GM21515 (cell line): ENCODE data around the gene TWNK.
"Not testable (repeated sequence)": the region's sequence is repeated elsewhere in the genome, so short reads cannot be mapped to it uniquely, and the experiment has no call there.

Experiments used
- ATAC-seq: cut with Tn5 transposase; IDR thresholded peaks from one replicate; pipeline ENCODE4 v1.9.1; 2021; ENCODE audit not compliant: unreplicated experiment

TWNK gene

DNA sequence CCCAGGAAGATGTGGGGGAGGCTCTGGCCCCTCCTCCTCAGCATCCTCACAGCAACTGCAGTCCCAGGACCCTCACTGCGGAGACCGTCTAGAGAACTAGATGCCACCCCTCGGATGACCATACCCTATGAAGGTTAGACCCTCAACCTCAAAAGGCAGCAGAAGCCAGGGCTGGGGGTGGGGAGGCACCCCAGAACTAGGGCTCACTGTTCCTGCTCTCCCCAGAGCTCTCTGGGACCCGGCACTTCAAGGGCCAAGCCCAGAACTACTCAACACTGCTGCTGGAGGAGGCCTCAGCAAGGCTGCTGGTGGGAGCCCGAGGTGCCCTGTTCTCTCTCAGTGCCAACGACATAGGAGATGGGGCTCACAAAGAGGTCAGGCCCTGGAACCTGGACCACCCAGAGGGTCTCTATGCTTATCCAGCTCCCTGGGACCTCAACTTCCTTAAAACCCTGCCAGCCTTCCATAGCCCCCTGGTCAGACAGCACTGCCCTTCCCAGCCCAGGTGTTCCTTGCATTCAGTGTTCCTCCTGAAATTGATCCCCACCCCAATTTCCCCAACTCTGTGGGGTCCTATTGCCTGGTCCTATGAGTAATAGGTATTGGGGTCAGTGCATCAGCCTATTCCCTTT is 14.3 kb upstream of the TWNK start:
- ATAC-seq: no peak

DNA sequence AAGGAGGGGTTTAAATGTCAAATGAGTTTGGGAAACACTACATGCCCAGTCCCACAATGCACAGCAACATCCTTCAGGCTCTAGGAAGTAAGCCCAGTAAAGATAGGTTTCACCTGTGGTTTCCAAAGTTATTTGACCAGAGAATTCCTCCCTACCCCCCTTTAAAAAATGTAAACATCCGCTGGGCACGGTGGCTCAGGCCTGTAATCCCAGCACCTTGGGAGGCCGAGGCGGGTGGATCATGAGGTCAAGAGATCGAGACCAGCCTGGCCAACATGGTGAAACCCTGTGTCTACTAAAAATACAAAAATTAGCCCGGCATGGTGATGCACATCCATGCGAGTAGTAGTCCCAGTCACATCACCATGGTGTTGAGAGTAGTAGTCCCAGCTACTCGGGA is 11.9 kb upstream of the TWNK start:
- ATAC-seq: not testable (repeated sequence)

DNA sequence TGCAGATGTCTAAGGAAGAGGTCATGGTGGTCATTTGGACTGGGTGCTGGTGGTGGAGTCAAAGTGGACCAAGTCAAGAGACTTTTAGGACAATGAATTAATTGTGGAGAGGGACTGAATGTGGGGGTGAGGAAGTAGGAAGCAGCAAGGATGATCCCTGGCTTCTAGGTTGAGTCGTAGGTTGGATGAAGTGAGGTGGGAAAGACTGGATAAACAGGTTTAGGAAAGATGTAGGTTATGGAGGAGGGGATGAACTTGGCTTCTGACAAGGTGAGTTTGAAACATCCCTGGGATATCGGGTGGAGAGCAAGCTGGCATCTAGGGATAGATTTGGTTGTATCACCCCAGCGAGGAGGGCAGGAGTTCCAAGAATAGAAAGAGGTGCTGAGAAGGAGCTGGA is 10.4 kb upstream of the TWNK start:
- ATAC-seq: no peak

DNA sequence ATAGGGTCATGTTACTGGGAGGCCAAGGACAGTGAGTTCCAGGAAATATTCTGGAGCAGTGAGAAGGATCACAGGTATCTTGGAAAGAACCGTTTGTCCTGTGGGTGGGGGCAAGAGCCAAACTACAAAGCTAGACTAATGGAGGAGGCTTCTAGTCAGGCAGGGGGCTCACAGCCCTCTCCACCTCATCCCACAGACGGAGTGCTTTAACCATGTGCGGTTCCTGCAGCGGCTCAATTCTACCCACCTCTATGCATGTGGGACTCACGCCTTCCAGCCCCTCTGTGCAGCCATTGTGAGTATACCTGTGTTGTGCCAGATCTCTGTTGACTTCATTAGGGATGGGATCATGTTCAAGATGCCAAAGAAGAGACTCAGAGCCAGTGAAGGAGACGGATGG is 9.9 kb upstream of the TWNK start:
- no peak for ATAC-seq

DNA sequence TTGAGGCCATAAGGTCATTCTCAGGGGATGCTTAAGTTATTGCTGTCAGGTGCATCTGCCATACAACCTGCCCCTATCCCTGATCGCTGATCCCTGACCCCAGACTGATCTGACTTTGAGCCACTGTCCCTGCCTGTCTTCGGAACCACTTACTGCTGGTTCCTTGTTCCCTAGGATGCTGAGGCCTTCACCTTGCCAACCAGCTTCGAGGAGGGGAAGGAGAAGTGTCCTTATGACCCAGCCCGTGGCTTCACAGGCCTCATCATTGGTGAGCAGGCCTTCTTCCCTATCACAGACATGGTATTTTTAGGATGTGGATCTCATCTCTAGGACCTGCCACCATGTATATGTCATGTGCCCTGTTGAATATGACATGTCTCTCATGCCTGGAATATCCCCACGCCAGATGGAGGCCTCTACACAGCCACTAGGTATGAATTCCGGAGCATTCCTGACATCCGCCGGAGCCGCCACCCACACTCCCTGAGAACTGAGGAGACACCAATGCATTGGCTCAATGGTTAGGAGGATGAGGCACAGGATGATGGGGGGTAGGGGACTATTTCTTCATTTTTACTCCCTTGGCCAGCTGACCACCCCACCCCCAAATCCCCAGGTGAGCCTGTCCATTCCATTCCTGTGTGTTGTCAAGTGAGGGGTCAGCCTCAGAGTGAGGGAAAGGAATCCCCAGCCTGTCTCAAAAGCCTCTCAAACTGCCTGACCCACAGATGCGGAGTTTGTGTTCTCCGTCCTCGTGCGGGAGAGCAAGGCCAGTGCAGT is 9.0 kb upstream of the TWNK start:
- no peak for ATAC-seq

DNA sequence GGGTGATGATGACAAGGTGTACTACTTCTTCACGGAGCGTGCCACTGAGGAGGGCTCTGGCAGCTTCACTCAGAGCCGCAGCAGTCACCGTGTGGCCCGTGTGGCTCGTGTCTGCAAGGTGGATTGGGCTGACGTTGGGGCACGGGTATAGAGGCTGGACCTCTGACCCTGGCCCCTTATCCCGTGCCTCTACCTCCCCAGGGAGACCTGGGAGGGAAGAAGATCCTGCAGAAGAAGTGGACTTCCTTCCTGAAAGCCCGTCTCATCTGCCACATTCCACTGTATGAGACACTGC is 8.5 kb upstream of the TWNK start:
- no peak for ATAC-seq

DNA sequence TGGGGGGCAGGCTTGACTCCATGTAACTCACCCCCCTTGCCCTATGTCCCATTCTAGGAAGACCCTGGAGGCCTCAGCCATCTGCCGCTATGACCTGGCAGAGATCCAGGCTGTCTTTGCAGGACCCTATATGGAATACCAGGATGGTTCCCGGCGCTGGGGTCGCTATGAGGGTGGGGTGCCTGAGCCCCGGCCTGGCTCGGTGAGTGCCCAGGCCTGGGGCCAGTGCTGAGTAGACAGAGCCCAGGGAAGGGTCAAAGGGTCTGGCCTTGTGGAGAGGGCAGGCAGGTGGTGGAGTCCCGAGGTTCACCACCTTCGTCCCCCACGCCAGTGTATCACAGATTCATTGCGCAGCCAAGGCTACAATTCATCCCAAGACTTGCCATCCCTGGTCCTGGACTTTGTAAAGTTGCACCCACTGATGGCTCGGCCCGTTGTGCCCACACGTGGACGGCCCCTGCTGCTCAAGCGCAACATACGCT is 7.5 kb upstream of the TWNK start:
- ATAC-seq: no peak

DNA sequence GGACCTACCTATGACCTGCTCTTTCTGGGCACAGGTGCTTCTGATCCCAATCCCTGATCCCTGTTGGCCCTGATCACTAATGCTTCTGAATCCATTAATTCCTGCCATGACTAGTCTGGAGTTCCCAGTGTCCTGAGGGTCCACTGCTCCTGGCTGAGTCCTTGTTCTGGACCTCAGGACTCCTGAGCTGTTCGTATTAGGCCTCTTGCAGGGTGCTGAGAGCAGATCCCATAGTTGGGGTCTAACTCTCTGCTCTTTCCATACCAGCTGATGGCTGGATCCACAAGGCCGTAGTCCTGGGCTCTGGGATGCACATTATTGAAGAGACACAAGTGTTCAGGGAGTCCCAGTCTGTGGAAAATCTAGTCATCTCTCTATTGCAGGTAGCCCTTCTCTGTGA is 7.0 kb upstream of the TWNK start:
- ATAC-seq: no peak

DNA sequence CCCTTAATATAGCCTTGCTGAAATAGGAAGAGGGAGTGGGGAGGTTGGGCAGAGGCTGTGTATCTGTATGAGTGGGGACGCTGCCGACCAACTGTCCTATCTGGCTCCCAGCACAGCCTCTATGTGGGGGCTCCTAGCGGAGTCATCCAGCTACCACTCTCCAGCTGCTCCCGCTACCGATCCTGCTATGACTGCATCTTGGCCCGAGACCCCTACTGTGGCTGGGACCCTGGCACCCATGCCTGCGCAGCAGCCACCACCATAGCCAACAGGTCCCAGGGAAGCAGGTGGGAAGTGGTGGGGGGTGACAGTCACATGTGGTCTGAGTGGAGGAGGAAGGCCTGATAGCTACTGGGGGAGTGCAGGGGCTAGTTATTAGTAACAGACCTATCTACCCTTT is 6.6 kb upstream of the TWNK start:
- ATAC-seq: no peak

DNA sequence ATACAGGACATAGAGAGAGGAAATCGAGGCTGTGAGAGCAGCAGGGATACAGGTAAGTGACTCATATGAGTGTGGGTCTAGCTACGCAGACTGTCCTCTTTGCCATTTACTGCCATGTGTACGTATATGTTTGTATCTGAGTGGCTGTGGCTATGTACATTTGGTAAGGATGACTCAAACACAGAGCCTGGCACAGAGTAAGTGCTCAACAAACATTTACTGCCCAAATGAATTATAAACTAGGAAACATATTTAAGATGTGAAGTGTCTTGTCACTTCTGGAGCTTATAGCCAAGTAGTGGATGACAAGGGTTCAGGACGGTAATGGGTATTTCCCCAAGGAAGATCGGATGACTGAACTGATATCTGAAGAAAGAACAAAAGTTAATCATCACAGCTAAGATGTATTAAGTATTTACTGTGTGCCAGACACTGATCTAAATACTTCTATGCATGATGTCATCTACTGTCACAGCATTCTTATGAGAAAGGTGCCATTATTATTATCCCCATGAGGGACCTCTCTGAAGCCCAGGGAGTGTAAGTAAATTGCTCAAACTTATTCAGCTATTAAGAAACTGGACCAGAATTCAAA is 6.1 kb upstream of the TWNK start:
- ATAC-seq: no peak

DNA sequence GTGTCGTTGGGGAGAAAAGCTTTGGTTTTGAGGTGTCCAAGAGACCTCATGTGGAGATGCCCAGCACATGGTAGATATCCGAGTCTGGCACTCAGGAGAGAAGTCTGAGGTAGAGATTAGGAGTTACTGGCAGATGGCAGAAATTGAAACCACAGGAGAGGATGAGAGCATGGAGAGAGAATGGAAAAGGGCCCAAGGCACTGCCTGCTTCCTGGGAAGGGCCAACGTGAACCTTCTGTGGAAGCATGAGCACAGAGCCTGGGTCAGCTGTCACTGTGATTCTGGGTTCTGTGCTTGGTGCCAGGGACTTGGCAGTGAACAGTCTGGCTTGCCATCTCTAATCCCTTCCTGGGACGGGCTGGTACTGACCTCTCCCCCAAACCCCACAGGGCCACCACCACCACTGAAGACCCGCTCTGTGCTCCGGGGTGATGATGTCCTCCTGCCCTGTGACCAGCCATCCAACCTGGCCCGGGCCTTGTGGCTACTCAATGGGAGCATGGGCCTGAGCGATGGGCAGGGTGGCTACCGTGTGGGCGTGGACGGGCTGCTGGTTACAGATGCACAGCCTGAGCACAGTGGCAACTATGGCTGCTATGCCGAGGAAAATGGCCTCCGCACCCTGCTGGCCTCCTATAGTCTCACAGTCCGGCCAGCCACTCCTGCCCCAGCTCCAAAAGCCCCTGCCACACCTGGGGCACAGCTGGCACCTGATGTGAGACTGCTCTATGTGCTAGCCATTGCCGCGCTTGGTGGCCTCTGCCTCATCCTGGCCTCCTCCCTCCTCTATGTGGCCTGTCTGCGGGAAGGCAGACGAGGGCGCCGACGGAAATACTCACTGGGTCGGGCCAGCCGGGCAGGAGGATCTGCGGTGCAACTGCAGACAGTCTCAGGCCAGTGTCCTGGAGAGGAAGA is 4.2 kb upstream of the TWNK start:
- ATAC-seq: no peak

DNA sequence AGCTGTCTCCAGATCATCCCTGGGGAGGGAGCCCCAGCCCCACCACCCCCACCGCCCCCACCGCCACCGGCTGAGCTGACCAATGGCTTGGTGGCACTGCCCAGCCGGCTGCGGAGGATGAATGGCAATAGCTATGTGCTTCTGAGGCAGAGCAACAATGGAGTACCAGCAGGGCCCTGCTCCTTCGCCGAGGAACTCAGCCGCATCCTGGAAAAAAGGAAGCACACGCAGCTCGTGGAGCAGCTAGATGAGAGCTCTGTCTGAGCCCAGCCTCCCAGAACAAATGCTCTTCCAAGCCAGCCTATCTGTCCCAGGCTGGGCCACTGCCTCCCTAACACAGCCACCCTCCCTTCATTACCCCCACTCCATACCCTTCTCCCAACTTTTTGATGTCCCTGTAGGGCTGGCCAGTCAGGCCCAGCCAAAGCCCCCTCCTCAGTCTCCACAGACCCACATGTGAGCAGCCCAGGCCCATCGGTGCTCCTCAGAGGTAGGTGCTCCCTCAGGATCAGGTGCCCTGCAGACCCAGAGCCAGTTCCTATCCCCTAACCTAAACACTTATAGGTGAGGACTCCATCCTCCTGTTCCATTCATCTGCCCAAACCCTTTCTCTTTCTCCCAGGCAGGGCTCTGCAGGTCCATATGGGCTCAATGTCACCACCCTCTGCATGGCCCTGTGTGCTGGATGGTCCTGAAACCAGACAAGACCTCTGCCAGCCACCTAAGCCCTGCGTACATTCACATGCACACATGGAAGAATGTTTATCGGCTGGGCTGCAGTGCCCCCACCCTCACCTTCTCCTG is 3.3 kb upstream of the TWNK start:
- no peak for ATAC-seq

DNA sequence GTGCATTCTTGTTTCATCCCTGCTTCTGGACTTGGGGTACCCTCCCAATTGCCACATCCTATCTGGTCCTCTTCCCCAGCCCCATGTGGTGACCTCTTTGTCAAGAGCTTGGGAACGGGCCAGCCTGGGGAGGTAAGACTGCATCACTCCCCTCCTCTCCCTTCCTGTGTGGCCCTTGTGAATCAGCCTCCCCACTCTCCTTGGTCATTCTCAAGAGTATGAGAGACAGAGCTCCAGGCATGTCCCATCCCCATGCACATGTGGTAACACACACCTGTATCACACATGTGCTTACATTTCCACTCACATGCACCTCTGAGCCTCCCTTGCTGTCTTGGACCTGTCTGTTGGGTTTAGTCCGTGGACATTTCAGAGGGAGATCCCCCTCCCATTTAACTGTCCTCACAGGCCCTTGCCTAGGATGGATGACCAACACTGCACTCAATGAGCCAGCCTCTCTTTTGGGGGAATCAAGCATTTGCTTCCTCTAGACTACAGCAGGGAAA is 2.6 kb upstream of the TWNK start:
- ATAC-seq: no peak

DNA sequence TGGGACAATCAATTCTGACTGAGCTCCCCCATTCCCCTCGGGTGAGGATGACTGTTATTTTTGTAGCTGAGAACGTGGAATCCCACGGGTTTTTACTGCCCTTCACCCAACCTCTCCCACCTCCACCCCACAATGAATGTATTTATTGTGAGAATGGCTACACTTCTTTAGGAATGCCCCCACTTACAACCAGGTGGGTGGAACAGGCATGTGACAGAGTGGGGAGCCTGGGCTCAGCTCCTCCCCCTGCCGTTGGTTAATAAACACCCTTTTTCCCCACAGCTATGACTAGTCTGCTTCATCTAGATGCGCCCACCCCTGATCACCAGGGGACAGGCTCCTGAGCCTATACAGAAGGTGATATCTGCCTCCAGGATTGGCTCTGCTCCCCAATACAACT is 2.0 kb upstream of the TWNK start:
- ATAC-seq: no peak

DNA sequence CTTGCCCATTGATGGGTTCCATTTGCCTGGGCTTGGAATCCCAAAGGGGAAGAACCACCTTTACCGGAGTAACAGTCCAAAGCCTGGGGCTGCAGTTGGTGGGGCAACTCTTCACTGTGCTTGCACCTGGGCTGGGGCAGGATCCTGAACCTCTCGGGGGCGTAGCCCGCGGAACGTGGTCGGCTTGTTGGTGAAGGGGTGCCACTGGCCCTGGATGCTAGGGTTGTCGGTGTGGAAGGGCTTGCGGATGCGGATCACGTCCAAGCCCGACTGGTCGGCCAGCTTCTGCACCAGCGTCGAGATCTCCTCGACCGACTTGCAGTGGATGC is 756 bp upstream of the TWNK start:
- ATAC-seq: no peak

DNA sequence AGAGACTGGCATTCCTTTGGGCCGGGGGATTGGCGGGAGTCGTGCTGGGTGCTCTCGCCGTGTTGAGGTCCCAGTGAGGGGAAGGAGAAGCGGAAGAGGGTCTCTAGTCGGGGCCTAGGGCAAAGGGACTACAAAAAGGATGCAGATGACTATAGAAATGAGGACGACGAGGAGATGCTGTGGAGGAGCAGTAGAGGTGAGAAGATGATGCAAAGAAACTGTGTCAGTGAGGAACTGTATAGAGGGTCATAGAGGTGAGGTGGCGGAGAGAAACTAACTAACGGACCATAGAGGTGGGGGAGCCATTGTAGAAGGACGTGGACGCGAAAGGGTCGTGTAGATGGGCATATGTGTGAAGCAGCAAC is 324 bp downstream of the TWNK start:
- ATAC-seq: no peak

DNA sequence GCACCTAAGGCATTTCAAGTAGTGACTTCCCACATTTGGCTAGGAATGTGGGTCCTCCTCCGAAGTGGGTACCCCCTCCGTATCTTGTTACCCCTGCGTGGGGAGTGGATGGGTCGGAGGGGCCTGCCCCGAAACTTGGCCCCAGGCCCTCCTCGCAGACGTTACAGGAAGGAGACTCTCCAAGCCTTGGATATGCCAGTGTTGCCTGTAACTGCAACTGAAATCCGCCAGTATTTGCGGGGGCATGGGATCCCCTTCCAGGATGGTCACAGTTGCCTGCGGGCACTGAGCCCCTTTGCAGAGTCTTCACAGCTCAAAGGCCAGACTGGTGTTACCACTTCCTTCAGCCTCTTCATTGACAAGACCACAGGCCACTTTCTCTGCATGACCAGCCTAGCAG is 823 bp downstream of the TWNK start:
- no peak for ATAC-seq

DNA sequence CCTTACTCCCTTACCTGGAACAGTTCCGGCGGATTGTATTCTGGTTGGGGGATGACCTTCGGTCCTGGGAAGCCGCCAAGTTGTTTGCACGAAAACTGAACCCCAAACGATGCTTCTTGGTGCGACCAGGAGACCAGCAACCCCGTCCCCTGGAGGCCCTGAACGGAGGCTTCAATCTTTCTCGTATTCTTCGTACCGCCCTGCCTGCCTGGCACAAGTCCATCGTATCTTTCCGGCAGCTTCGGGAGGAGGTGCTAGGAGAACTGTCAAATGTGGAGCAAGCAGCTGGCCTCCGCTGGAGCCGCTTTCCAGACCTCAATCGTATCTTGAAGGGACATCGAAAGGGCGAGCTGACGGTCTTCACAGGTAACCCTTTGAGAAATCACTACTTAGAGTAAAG is 1.7 kb downstream of the TWNK start:
- no peak for ATAC-seq

DNA sequence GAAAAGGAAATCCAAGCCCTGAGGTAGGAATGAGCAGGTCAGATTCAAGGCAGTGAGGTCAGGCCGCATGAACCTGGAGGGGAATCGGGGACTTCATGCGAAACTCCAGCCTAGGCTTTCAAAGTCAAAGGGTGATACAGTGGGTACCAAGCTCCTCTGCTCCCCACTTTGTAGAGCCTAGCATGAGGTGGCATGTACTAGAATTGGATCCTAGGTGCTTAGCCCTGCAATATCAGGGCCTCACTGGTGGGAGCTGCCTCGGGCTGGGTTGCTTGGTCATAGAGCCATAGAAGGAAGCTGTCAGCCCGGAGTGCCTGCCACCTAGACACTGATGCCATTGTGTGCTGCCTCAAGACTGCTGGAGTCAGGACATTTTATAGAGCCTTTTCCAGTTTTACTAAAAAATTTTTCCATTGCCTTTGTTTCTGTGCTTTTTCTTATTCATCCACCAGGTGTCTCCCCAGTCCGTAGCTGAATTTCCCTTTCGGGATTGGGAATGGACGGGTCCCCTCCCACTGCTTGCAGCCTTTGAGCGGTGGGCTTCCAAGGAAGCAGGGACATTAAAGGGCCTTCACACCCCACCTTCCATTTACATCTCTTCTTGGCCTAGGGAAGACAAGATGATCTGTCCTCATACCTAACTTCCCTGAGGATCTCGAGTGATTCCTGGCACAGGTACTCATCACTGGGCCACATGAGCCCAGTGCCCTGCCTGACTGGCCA is 6.8 kb downstream of the TWNK start:
- ATAC-seq: no peak

DNA sequence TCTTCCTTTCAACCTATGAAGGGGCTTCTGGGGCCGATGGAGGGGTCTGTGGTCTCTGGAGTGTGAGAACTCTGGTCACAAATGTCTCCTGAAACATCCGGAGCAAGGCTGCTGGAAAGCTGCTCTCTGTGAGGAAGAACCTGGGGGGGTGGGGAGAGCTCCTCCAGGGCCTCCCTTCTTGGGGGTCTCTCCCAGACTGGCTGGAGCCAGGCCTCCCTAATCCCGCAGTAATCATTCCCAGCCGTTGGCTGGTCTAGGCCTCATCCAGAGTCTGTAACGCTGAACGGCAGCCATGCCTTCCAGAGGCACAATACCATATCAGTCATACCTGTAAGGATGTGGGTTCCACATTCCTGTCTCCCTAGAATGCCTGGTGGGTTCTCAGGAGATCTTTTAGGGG is 7.8 kb downstream of the TWNK start:
- no peak for ATAC-seq
